Esophagus muscularis mucosa (tissue), 4 donors: ENCODE results near the gene SYNPO2. TPM values are rescaled to one million over a fixed set of nuclear protein-coding genes. Genes with fewer than 3 reads are reported as not detected.

Experiments
- DNase-seq: peaks from one replicate; pipeline ENCODE4 v3.0.0-alpha.2; 2017; ENCODE audit errors: extremely low spot score
- H3K27ac ChIP-seq, 4 donors: fragments of 200-600 bp; sonication (generic); replicated peaks in 1 of 4; 1 replicate in 3 of 4; 2 replicates in 1 of 4; pipeline ENCODE4 v1.5.1; 2016 to 2019; ENCODE audit warnings: mild to moderate bottlenecking in 1 of 4
- H3K27me3 ChIP-seq, 4 donors: fragments of 200-600 bp; sonication (generic); one replicate each; pipeline versions ENCODE4 v1.5.1 to v1.6.0; 2016 to 2019
- H3K36me3 ChIP-seq, 4 donors: fragments of 200-600 bp; sonication (generic); one replicate each; pipeline ENCODE4 v1.5.1; 2016 to 2019
- H3K4me1 ChIP-seq, 4 donors: fragments of 200-600 bp; sonication (generic); one replicate each; pipeline ENCODE4 v1.5.1; 2016 to 2019
- H3K4me3 ChIP-seq, 4 donors: fragments of 200-600 bp; sonication (generic); 1 replicate in 2 of 4; 2 replicates in 2 of 4; pipeline ENCODE4 v1.5.1; 2016 to 2019; ENCODE audit warnings: mild to moderate bottlenecking in 4 of 4, moderate library complexity in 1 of 4
- H3K9me3 ChIP-seq, 4 donors: fragments of 200-600 bp; sonication (generic); 1 replicate in 3 of 4; 2 replicates in 1 of 4; pipeline ENCODE4 v1.5.1; 2016 to 2019
- EP300 ChIP-seq: sonication (generic); formaldehyde crosslinking; IDR thresholded peaks from one replicate; pipeline ENCODE4 v1.6.1; 2017; ENCODE audit warnings: antibody characterized with exemption
- POLR2A ChIP-seq: fragments of 450-650 bp; IDR thresholded peaks from one replicate; pipeline ENCODE4 v1.6.1; 2017; ENCODE audit warnings: antibody characterized with exemption, moderate library complexity, mild to moderate bottlenecking, low read depth
- POLR2AphosphoS5 ChIP-seq, 2 donors: sonication (generic); formaldehyde crosslinking; IDR thresholded peaks; one replicate each; pipeline ENCODE4 v1.6.1; 2017; ENCODE audit warnings: antibody characterized with exemption in 2 of 2
- WGBS: methylation state at CpG from one replicate; pipeline ENCODE4 v1.1.5; 2018; 5-methylcytosine and 5-hydroxymethylcytosine counted together
- intact Hi-C: fragments of 100-400 bp; cut with DNase I; formaldehyde crosslinking; loops from one replicate; pipeline ENCODE4 v1.15.1; 2023
- total RNA-seq, 4 donors: library from RNA; depleted of rRNA; stranded (reverse); fragments of >200 nt; gene quantifications; one replicate each; pipeline versions ENCODE4 v1.1.0 to v1.2.1, GENCODE V29; 2016
- TF ChIP-seq, protein P1 (sequence below), 3 experiments: fragments of 200-600 bp in 2 of 3; fragments of 450-650 bp in 1 of 3; sonication (generic) in 2 of 3; IDR thresholded peaks; one replicate each; pipeline ENCODE4 v1.5.1; 2017 to 2019; ENCODE audit warnings: antibody characterized with exemption in 3 of 3, mild to moderate bottlenecking in 2 of 3, moderate library complexity in 1 of 3

The SYNPO2 gene
- total RNA-seq, 4 donors from 2014 or later, result 2,073 to 2,783 (median 2,517) TPM

DNA sequence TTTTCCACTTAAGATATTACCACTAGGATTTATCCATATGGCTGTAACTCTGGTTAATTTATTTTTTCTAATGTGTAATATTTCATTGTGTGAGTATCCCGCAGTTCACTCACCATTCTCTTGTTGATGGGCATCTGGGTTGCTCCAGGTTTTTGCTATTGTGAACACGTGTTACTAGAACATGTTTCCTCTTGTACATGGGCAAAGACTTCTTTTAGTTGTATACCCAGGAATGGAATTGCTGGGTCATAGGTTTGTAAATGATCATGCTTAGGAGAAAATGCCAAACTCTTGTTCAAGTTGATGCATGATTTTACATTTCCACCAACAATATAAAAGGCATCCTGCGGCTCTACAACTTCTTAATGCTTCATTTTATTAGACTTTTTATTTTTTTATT, 26.8 kb downstream of the SYNPO2 start:
- Histone ChIP-seq H3K36me3 (no peaks in the 10 kb centered on the region), H3K4me1 (peaks cover 20 to 82% (median 67%) of the 10 kb centered on the region in 4 donors), H3K27ac (peak overlapping the region; percentile 81 to 87 (median 85)), H3K4me3 (no peak overlapping the region), H3K9me3 (no peaks in the 10 kb centered on the region), H3K27me3 (no peaks in the 10 kb centered on the region)
- intact Hi-C loops, result no loop called here
- DNase-seq, result no peak
- WGBS, result 74% methylated on average over 3 of the region's 3 CpGs
- no peak for TF ChIP-seq POLR2A
- no peak for TF ChIP-seq EP300
- TF ChIP-seq, protein P1, sequence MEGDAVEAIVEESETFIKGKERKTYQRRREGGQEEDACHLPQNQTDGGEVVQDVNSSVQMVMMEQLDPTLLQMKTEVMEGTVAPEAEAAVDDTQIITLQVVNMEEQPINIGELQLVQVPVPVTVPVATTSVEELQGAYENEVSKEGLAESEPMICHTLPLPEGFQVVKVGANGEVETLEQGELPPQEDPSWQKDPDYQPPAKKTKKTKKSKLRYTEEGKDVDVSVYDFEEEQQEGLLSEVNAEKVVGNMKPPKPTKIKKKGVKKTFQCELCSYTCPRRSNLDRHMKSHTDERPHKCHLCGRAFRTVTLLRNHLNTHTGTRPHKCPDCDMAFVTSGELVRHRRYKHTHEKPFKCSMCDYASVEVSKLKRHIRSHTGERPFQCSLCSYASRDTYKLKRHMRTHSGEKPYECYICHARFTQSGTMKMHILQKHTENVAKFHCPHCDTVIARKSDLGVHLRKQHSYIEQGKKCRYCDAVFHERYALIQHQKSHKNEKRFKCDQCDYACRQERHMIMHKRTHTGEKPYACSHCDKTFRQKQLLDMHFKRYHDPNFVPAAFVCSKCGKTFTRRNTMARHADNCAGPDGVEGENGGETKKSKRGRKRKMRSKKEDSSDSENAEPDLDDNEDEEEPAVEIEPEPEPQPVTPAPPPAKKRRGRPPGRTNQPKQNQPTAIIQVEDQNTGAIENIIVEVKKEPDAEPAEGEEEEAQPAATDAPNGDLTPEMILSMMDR (IDR thresholded peaks at IDR 0.05), result no peak
- no peak for TF ChIP-seq POLR2AphosphoS5 (IDR thresholded peaks at IDR 0.05)

DNA sequence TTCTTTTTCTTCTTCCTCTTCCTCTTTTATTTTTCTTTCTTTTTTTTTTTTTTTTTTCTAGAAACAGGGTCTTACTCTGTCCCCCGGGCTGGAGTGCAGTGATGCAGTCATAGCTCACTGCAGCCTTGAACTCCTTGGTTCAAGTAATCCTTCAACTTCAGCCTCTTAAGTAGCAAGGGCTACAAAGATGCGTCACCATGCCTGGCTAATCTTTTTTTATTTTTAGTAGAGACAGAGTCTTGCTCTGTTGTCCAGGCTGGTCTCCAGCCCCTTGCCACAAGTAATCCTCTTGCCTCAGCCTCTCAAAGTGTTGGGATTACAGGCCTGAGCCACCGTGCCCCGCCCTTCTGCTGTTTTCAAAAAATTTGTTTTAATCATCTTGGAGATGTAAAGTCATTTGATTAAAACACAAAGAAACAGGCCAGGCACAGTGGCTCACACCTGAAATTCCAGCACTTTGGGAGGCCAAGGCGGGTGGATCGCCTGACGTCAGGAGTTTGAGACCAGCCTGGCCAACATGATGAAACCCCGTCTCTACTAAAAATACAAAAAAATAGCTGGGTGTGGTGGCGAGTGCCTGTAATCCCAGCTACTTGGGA, 28.1 kb downstream of the SYNPO2 start:
- H3K9me3 ChIP-seq, result no peaks in the 10 kb centered on the region
- TF ChIP-seq POLR2AphosphoS5 (IDR thresholded peaks at IDR 0.05) (peak in 1 of 2 donors; percentile 14), EP300 (no peak)
- no peaks in the 10 kb centered on the region for H3K27me3 ChIP-seq
- 77% methylated on average over 9 of the region's 9 CpGs for WGBS
- peak overlapping the region; percentile 81 to 87 (median 85) for H3K27ac ChIP-seq
- intact Hi-C loops, result no loop called here
- no peak overlapping the region for H3K4me3 ChIP-seq
- H3K4me1 ChIP-seq, result peaks cover 33 to 82% (median 68%) of the 10 kb centered on the region in 4 donors
- no peaks in the 10 kb centered on the region for H3K36me3 ChIP-seq
- DNase-seq, result no peak

DNA sequence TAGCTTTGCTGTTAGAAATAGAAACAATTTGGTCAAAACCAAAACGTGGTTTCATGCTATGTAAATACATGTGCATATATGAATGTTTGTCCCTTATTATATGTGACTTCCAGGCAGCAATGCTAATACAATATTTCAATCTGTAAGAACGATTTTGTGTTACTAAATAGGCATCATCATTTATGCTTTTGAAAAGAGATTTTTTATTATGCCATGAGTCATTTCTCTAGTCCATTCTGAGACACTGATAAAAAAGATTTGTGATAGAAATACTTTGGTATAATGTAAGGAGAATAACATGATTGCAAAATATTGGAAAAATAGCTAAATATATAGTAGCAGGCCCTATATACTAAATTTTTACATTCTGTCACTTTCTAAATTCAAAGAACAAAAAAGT, 28.9 kb downstream of the SYNPO2 start:
- intact Hi-C loops, result no loop called here
- peaks cover 37 to 88% (median 72%) of the 10 kb centered on the region in 4 donors for H3K4me1 ChIP-seq
- no peaks in the 10 kb centered on the region for H3K27me3 ChIP-seq
- H3K36me3 ChIP-seq, result no peaks in the 10 kb centered on the region
- H3K27ac ChIP-seq, result peak overlapping the region; percentile 81 to 87 (median 85)
- DNase-seq, result no peak
- H3K4me3 ChIP-seq, result no peak overlapping the region
- no peak for TF ChIP-seq POLR2A
- no peak for TF ChIP-seq POLR2AphosphoS5 (IDR thresholded peaks at IDR 0.05)
- no peak for TF ChIP-seq EP300
- TF ChIP-seq, protein P1 (IDR thresholded peaks at IDR 0.05), result no peak
- 32% methylated on average over 2 of the region's 2 CpGs for WGBS
- no peaks in the 10 kb centered on the region for H3K9me3 ChIP-seq

DNA sequence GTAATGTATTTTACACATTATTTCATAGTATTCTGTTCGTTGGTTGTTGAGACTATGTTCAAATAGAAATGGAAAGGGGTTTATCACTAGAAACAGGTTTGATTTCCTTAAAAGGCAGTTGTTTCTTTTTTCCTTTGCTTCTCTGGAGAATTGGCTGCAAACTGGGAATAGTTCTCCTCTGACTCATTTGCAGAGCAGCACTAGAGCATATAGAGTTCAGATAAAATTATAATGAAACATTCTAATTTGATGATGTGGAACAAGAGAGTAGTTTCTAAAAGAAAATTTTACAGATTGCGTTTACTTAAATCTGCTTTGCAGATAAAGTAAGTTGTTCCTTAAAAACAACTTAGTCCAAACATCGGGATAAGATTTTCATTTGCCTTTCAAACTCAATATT, 29.7 kb downstream of the SYNPO2 start:
- Histone ChIP-seq H3K4me1 (peaks cover 32 to 88% (median 72%) of the 10 kb centered on the region in 4 donors), H3K9me3 (no peaks in the 10 kb centered on the region), H3K36me3 (no peaks in the 10 kb centered on the region), H3K27me3 (no peaks in the 10 kb centered on the region), H3K27ac (peak overlapping the region; percentile 81 to 87 (median 85)), H3K4me3 (peak overlapping the region in 1 of 4 donors; percentile 5)
- 14% methylated on average over 3 of the region's 3 CpGs for WGBS
- DNase-seq, result no peak
- TF ChIP-seq POLR2A (no peak), POLR2AphosphoS5 (IDR thresholded peaks at IDR 0.05) (peak in 1 of 2 donors; percentile 62), EP300 (no peak)
- intact Hi-C loops, result no loop called here

DNA sequence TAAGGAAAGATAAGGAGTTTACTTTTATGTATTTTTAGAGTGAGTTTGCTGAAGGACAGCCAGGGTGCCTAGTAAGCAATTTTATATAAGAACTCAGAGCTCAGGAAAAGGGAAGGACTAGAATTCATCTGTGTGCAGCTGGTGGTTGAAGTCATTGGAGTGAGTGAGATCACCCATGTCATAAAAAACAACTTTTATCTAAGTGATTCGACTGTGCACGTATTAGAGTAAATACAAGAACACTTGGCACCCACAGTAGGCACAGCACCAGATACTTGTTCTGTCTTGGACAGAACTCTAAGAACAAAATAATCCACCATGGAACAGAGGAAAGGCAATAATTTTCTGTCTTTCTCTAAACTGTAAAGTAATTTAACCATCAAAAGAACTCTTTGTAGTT, 31.6 kb downstream of the SYNPO2 start:
- WGBS, result 15% methylated on average over 2 of the region's 2 CpGs
- DNase-seq, result no peak
- H3K9me3 ChIP-seq, result no peaks in the 10 kb centered on the region
- H3K27ac ChIP-seq, result peak overlapping the region; percentile 81 to 87 (median 85)
- H3K4me1 ChIP-seq, result peaks cover 39 to 95% (median 87%) of the 10 kb centered on the region in 4 donors
- TF ChIP-seq POLR2A (no peak), POLR2AphosphoS5 (IDR thresholded peaks at IDR 0.05) (peak in 1 of 2 donors; percentile 22)
- no peaks in the 10 kb centered on the region for H3K36me3 ChIP-seq
- no peaks in the 10 kb centered on the region for H3K27me3 ChIP-seq
- intact Hi-C loops, result no loop called here
- no peak overlapping the region for H3K4me3 ChIP-seq

DNA sequence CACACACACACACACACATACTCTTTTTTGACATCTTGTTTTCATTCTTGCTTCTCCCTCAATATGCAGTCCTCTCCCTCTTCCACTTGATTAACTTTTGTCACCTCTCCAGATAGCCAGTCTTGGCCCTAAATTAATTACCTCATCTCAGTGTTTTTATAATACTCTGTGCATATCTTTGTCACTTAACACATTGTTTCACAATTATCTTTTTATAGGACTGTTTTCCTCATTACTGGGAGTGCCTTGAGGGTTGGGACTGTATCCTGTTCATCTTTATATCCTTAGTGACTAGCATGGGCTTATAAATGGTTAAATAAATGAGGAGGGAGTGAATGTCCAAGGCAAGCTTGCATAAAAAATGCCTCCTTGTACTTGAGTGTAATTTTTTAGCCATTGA, 33.1 kb downstream of the SYNPO2 start:
- peak overlapping the region; percentile 81 to 87 (median 85) for H3K27ac ChIP-seq

More for the DNA sequence above, 33.1 kb downstream of the SYNPO2 start:
- no peak for TF ChIP-seq POLR2AphosphoS5 (IDR thresholded peaks at IDR 0.05)
- no peak for TF ChIP-seq POLR2A
- TF ChIP-seq, protein P1 (IDR thresholded peaks at IDR 0.05), result no peak
- no peak for TF ChIP-seq EP300
- Histone ChIP-seq H3K4me1 (peaks cover 48 to 100% (median 96%) of the 10 kb centered on the region in 4 donors), H3K4me3 (no peak overlapping the region), H3K36me3 (no peaks in the 10 kb centered on the region), H3K27me3 (no peaks in the 10 kb centered on the region), H3K9me3 (no peaks in the 10 kb centered on the region)
- intact Hi-C loops, result no loop called here
- DNase-seq, result no peak
